ENCODE results near the gene TREX2.

DNA sequence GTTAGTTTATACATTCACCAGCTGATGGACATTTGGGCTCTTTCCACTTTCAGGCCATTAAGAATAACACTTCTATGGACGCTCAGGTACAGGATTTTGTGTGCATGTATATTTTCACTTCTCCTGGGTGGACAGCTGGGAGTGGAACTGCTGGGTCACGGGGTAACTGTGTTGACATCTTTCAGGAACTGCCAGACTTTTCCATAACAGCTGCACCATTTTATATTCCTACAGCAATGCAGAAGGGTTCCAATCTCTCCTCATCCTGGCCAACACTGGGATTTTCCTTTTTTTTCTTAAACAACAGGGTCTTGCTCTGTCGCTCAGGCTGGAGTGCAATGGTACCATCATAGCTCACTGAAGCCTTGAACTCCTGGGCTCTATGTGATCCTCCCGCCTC, 12.6 kb upstream of the TREX2 start:
- TF ChIP-seq CTCF (IDR thresholded peaks at IDR 0.05; ENCODE audit: poor library complexity): no peak
- TF ChIP-seq EZH2phosphoT487 (IDR thresholded peaks at IDR 0.05; ENCODE audit: low read depth, severe bottlenecking, unreplicated experiment): no peak

Measured in hepatocyte (in vitro differentiated cells).